HG03139 (cell line): Measurements from ENCODE around the gene TLR10.
"Not testable (repeated sequence)": the region's sequence is repeated elsewhere in the genome, so short reads cannot be mapped to it uniquely, and the experiment has no call there.

Experiments used
- ATAC-seq: cut with Tn5 transposase; IDR thresholded peaks from one replicate; pipeline ENCODE4 v1.9.1; 2021; ENCODE audit not compliant: unreplicated experiment

TLR10 gene

GRCh38 chr4:38782452-38783108, at the start of gene TLR10:
Gene TLR10, minus strand, starts transcription at chr4:38782990. Its CDS starts 7,400 bp downstream, at chr4:38775590.
- peak; percentile 64 for ATAC-seq

DNA sequence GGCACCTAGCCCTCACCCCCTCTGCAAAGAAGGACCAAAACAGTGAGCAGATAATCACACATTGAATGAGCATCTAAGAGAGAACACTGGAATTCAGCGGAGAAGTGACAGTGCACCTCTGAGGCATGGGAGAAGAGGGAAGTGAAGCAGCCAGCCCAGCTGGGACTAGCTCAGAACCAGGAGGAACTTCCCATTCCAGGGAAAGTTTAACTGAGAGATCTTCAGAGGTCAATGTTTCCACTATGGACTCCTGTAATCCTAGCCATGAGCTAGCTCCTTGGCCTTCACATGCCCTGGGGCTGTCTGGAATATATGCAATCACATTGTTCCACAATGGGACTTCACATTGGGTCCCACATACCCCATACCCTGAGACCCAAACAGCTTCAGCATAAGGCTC, 49.4 kb upstream of the TLR10 start:
- ATAC-seq = no peak

- no peak for ATAC-seq
Observed at GRCh38 chr4:38831653-38832052, 48.9 kb upstream of the TLR10 start.

- no peak for ATAC-seq
Observed at GRCh38 chr4:38829237-38829636, 46.4 kb upstream of the TLR10 start.

- no peak for ATAC-seq
Observed at GRCh38 chr4:38823766-38824165, 41.0 kb upstream of the TLR10 start.

DNA sequence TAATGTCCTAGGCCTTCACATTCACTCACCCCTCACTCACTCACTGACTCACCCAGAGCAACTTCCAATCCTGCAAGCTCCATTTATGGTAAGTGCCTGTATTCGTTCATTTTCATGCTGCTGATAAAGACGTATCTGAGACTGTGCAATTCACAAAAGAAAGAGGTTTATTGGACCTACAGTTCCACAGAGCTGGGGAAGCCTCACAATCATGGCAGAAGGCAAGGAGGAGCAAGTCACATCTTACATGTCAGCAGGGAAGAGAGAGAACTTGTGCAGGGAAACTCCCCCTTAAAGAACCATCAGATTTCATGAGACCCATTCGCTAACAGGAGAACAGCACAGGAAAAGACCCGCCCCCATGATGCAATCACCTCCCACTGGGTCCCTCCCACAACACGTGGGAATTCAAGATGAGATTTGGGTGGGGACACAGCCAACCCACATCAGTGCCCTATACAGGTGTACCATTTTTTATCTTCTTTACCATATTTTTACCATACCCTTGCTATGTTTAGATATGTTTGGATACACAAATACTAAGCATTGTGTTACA, 40.0 kb upstream of the TLR10 start:
- no peak for ATAC-seq

- no peak for ATAC-seq
Observed at GRCh38 chr4:38821739-38822138, 38.9 kb upstream of the TLR10 start.

GRCh38 chr4:38820329-38821061, 37.7 kb upstream of the TLR10 start:
- ATAC-seq = no peak

GRCh38 chr4:38819569-38819968, 36.8 kb upstream of the TLR10 start:
- ATAC-seq = no peak

DNA sequence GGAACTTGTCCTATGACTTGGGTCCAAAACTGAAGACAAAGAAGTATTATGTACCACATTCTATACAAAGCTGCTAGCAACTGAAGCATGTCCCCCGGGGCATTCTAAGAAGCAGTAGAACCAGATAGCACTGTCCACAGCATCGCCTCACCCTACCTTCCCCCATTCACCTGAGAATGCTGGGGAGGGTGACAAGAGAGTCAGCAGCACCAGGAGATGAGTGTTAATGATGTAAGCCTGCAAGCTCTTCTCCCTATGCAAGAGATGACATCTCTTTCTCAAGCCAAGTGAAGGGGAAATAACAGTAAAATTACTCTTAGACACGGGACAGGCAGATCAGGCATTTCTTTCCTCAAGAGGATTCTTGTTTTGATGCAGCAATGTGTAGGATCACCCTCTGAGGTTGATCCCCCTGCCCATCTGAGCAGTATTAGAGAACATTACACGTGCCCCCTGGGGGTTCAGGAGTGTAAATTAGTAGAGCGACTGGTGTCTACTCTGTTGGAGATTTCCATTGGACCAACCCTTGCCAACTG, 35.7 kb upstream of the TLR10 start:
- ATAC-seq = no peak

- no peak for ATAC-seq
Observed at GRCh38 chr4:38815885-38816782, 33.3 kb upstream of the TLR10 start.

GRCh38 chr4:38814386-38814785, 31.6 kb upstream of the TLR10 start:
- no peak for ATAC-seq

GRCh38 chr4:38811297-38811696, 28.5 kb upstream of the TLR10 start:
- no peak for ATAC-seq

DNA sequence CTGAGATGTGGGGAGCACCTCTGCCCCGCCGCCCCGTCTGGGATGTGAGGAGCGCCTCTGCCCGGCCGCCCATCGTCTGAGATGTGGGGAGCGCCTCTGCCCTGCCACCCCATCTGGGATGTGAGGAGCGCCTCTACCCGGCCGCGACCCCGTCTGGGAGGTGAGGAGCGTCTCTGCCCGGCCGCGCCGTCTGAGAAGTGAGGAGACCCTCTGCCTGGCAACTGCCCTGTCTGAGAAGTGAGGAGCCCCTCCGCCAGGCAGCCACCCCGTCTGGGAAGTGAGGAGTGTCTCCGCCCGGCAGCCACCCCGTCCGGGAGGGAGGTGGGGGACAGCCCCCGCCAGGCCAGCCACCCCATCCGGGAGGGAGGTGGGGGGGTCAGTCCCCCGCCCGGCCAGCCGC, 24.7 kb upstream of the TLR10 start:
- ATAC-seq = not testable (repeated sequence)

GRCh38 chr4:38806251-38806650, 23.5 kb upstream of the TLR10 start:
- not testable (repeated sequence) for ATAC-seq

DNA sequence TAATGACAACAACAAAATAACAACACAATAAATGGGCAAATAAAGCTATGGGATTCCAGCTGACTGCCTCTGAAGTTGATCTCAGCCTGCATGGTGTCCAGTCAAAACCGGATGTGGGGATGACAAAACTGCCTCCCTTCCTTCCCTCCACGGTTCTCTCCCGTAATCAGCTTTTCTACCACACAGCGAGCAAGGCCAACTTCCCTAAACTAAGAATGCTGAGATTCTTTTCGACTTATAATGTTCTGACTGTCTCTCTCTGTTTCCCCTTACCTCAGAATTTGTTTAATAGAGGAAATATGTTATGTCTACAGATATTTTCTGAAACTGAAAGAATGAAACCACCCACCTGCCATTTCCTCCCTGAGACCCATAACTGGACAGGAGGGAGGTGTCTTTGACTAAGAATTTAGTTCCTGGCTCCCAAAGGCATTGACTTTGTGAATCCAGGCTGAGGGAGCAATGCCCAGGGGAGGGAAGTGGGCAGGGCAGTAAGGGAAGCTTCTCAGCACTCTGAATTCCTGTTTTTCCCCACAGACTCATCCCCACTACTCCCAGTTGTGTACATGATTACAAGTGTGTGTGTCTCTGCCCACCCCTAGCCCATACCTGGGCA, 22.8 kb upstream of the TLR10 start:
- ATAC-seq = peak; percentile 73

DNA sequence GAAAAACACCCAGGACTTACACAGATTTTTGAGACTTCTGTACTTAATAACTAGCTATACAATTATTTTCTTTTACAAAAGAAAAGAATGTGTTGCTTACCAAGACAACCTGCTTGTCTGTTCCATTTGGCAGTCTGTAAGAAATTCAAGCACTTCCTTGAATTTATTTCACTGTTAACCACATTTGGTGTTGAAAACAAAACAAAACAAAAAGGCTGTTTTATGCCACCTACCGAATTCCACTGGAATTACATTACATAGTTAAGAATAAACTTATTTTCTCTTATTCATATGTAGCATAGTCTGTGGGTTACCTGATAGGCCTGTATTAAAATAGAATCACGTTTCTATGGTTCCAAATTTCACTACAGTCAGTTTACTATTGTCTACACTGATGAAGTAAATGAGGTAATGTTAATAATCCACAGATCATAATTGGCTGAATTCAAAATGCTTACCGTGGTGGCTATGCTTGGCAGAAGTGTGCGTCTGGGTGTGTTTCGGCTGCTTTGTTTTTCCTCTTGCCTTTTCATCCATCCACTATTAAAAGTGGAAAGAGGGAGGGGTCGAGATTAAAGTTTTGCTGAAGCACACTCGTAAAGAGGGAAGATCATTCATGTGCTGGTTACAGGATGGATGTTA, 22.0 kb upstream of the TLR10 start, which contains the start of gene TLR1:
TSS of gene TLR1 (minus strand) at position 138 of the 642 bp plus-strand sequence. CDS start 5,960 bp downstream, outside the sequence.
- no peak for ATAC-seq

GRCh38 chr4:38803833-38804653, 21.3 kb upstream of the TLR10 start:
- ATAC-seq = peak; percentile 38
